Effector memory CD4-positive, alpha-beta T cell (primary cell): Measurements from ENCODE around the gene LANCL2.
"Not testable (repeated sequence)": the region's sequence is repeated elsewhere in the genome, so short reads cannot be mapped to it uniquely, and the experiment has no call there.

Experiments used
- DNase-seq, 3 donors: peaks; one replicate each; pipeline ENCODE4 v3.0.0-alpha.2; 2020
- H3K27ac ChIP-seq: 2 replicates; pipeline ENCODE4 v1.7.0; 2013; ENCODE audit warnings: mild to moderate bottlenecking, low read length, moderate library complexity; ENCODE audit not compliant: insufficient read depth, poor library complexity, severe bottlenecking
- H3K27me3 ChIP-seq: replicated peaks from 2 replicates; pipeline ENCODE4 v1.7.0; 2013; ENCODE audit warnings: mild to moderate bottlenecking, low read length; ENCODE audit not compliant: insufficient read depth, control insufficient read depth, poor library complexity, severe bottlenecking
- H3K36me3 ChIP-seq: 2 replicates; pipeline ENCODE4 v1.7.0; 2013; ENCODE audit warnings: mild to moderate bottlenecking, low read length, moderate library complexity; ENCODE audit not compliant: control insufficient read depth, insufficient read depth
- H3K4me1 ChIP-seq: 2 replicates; pipeline ENCODE4 v1.7.0; 2013; ENCODE audit warnings: low read length, mild to moderate bottlenecking; ENCODE audit not compliant: control insufficient read depth, insufficient read depth, poor library complexity, severe bottlenecking
- H3K4me3 ChIP-seq: 2 replicates; pipeline ENCODE4 v1.7.0; 2013; ENCODE audit warnings: low read length, low read depth, mild to moderate bottlenecking; ENCODE audit not compliant: insufficient read depth, poor library complexity, severe bottlenecking
- H3K9me3 ChIP-seq: 2 replicates; pipeline ENCODE4 v1.7.0; 2013; ENCODE audit warnings: mild to moderate bottlenecking, low read length, moderate library complexity; ENCODE audit not compliant: control insufficient read depth

LANCL2 gene

DNA sequence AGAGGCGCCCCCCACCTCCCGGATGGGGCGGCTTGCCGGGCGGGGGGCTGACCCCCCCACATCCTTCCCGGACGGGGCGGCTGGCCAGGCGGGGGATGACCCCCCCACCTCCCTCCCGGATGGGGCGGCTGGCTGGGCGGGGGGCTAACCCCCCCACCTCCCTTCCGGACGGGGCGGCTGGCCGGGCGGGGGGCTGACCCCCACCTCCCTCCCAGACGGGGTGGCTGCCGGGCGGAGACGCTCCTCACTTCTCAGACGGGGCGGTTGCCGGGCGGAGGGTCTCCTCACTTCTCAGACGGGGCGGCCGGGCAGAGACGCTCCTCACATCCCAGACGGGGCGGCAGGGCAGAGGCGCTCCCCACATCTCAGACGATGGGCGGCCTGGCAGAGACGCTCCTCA lies 37.4 kb downstream of the LANCL2 start:
- H3K27ac ChIP-seq, H3K4me1 ChIP-seq, H3K27me3 ChIP-seq, H3K4me3 ChIP-seq, H3K9me3 ChIP-seq, H3K36me3 ChIP-seq, DNase-seq: not testable (repeated sequence)

DNA sequence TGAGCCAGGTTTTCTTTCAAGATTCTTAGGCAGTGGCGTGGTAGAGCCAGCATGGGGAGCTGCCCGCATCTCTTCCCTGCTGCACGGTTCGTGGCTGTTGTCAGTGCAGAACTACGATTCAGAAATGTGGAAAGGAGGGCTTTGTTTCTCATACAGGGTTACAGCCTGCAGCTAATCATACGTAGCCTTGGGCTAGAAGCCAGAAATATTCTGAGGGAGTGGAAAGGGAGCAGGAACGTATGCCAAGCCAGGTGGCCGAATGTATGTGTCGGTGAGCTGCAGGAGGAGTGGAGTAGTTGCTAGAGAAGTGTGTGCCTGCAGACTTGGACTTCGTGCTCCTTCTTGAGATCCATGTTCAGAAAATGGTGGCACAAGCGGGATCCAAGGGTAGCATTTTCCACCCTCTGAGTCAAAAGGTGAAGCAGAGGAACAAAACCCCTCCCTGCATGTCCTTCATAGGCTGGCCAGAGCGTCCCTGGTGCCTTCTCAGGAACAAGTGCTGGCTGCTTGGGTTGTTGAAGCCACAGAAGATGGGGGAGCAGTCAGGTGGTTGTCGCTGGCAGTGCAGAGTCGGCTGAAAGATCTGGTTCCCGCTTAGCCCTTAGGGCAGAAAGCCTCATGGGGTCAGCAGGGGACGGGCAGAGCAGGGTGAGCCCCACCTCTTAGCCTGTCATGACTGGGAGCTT lies 40.9 kb downstream of the LANCL2 start:
- Histone ChIP-seq H3K36me3 (no peaks in the 10 kb centered on the region), H3K4me1 (no peaks in the 10 kb centered on the region), H3K27me3 (no peaks in the 10 kb centered on the region), H3K4me3 (no peak overlapping the region), H3K9me3 (no peaks in the 10 kb centered on the region), H3K27ac (no peak overlapping the region)
- no peak for DNase-seq

DNA sequence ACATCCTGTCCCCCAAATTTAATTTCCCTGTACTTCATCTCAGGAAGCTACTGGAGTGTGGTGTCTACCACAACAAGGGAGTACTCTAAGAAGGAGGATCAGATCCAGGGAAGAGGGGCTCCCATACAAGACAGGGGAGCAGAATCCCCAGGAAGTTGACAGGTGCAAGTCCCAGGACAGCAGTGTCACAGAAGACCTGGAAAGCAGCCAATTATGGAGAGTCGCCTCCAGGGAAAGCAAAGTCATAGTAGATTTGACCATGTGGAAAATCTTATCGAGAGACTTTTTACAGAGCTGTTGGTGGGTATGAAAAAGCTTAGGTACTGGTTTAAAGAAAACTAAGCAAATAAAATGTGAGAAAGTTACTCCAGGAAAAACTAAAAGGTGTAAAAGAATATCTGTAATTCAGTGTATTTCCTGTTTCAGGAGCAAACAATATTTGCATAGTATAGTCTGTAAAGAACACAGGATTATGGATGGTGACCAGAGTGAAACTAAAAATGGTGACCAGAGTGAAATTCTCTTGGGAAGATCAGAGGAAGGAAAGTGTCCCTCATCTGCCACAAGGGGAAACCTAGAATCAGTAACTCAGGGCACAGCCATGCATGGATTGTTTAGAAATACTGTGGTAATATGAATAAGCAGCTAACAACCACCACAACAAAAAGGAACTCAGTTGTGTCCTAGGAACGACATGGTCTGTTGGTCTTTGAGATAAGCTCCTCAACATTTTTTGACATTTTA lies 44.5 kb downstream of the LANCL2 start:
- no peaks in the 10 kb centered on the region for H3K27me3 ChIP-seq
- no peaks in the 10 kb centered on the region for H3K9me3 ChIP-seq
- no peaks in the 10 kb centered on the region for H3K36me3 ChIP-seq
- H3K27ac ChIP-seq = no peak overlapping the region
- no peak overlapping the region for H3K4me3 ChIP-seq
- no peak for DNase-seq
- H3K4me1 ChIP-seq = no peaks in the 10 kb centered on the region

DNA sequence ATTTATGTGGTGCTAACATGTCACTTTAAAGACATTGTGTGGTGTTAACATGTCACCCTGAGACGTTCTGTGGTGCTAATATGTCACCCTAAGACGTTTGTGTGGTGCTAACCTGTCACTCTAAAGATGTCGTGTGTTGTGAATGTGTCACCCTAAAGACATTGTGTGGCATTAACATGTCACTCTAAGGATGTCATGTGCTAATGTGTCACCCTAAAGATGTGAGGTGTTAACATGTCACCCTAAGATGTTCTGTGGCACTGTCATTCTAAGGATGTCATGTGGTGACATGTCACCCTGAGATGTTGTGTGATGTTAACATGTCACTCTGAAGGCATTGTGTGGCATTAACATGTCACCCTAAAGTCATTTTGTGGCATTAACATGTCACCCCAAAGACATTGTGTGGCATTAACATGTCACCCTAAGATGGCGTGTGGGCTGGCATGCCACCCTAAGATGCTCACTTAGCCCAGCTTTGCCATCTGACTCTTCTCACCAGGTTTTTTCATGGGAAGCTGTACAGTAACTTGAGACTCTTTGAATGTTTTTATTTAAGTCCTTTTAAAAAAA lies 45.6 kb downstream of the LANCL2 start:
- Histone ChIP-seq H3K27ac (no peak overlapping the region), H3K27me3 (no peaks in the 10 kb centered on the region), H3K4me3 (no peak overlapping the region), H3K36me3 (no peaks in the 10 kb centered on the region), H3K4me1 (no peaks in the 10 kb centered on the region), H3K9me3 (no peaks in the 10 kb centered on the region)
- no peak for DNase-seq

DNA sequence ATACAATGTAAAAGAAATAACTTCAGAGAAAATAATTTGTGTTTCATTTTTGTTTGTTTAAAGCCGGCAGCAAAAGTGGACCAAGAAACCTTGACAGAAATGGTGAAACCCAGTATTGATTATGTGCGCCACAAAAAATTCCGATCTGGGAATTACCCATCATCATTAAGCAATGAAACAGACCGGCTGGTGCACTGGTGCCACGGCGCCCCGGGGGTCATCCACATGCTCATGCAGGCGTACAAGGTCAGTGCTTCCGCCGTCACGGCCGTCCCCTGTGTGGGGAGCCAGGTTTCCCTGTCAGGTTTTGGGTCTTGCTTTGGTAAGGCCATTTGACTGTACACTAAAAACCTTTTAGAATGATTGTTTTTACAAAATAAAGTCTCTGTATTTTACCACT lies 46.7 kb downstream of the LANCL2 start:
- Histone ChIP-seq H3K9me3 (no peaks in the 10 kb centered on the region), H3K27me3 (no peaks in the 10 kb centered on the region), H3K4me3 (no peak overlapping the region), H3K4me1 (no peaks in the 10 kb centered on the region), H3K27ac (no peak overlapping the region), H3K36me3 (no peaks in the 10 kb centered on the region)
- no peak for DNase-seq

DNA sequence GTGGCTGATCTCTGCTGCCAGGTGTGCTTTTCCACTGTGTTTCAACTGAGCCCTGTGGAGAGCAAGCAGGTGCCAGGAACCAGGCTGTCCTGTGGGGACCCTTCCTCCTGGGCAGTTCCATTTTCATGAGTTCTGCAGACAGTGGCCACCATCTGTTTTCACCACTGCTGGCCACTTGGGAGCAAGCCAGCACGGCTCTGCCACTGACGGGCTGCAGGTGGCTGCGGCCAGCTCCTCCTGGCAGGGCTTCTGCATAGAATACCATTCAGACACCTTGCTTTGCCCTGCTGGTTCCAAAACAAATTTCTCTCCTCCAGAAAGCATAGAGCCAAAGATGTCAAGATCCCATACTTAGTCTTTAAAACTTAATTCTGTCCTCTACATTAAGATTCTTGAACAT lies 48.3 kb downstream of the LANCL2 start:
- no peaks in the 10 kb centered on the region for H3K9me3 ChIP-seq
- no peak overlapping the region for H3K27ac ChIP-seq
- H3K27me3 ChIP-seq = no peaks in the 10 kb centered on the region
- no peak overlapping the region for H3K4me3 ChIP-seq
- H3K4me1 ChIP-seq = no peaks in the 10 kb centered on the region
- DNase-seq = no peak
- no peaks in the 10 kb centered on the region for H3K36me3 ChIP-seq

DNA sequence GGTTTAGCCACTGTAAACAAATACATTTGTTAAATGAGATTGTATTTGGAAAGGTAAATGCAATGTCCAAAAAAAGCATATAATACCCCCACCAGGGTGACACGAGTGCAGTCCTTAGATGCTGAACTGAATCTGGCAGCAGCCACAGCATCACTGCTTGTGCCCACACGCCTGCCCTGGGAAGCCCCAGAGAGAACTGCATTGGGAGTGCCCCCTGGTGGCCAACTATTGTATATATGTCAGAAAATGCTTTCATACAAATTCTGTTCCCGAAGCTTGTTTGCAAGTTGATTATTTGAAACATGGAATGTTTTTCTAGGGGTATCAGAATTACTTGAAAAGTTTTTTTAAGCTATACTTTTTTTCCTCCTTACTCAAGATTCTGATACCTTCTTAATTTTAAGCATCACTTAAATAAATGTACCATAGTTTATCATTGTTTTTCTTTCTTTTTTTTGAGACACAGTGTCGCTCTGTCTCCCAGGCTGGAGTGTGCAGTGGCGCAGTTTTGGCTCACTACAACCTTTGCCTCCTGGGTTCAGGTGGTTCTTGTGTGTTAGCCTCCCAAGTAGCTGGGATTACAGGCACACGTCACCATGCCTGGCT lies 50.1 kb downstream of the LANCL2 start:
- DNase-seq = peak; percentile 39 to 73 (median 58)
- H3K4me1 ChIP-seq = no peaks in the 10 kb centered on the region
- no peaks in the 10 kb centered on the region for H3K9me3 ChIP-seq
- H3K27me3 ChIP-seq = no peaks in the 10 kb centered on the region
- H3K4me3 ChIP-seq = no peak overlapping the region
- H3K27ac ChIP-seq = no peak overlapping the region
- H3K36me3 ChIP-seq = no peaks in the 10 kb centered on the region

DNA sequence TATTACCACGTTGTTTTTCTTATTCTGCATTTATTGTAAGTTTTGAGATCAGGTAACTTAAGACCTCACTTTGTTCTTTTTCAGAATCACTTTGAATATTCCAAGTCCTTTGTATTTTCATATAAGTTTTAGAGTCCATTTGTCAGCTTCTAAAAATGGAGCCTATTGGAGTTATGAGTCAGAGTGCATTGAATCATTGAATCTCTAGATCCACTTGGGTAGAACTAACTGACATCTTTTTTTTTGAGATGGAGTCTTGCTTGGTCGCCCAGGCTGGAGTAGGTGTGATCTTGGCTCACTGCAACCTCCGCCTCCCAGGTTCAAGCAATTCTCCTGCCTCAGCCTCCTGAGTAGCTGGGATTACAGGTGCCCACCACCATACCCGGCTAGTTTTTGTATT lies 52.3 kb downstream of the LANCL2 start:
- H3K27me3 ChIP-seq, H3K27ac ChIP-seq, H3K9me3 ChIP-seq, H3K4me1 ChIP-seq, DNase-seq, H3K4me3 ChIP-seq, H3K36me3 ChIP-seq: not testable (repeated sequence)

DNA sequence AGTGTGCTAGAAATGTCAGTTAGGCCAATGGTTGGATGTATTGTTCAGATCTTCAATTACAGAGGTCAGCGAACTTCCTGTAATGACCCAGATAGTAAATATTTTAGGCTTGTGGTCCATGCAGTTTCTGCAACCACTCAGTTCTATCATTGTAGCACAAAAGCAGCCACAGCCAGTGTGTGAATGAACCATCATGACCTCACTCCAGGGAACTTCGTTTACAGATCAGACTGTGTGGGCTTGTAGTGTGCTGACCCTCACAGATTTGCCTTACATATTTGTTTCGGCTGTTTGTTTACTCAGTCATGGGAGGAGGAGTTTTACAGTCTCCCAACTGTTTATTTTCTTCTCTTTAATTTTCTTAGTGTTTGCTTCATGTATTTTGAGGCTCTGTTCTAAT lies 55.4 kb downstream of the LANCL2 start:
- Histone ChIP-seq H3K27me3 (no peaks in the 10 kb centered on the region), H3K9me3 (no peaks in the 10 kb centered on the region), H3K27ac (no peak overlapping the region), H3K4me3 (no peak overlapping the region), H3K4me1 (no peaks in the 10 kb centered on the region), H3K36me3 (no peaks in the 10 kb centered on the region)
- DNase-seq = no peak

DNA sequence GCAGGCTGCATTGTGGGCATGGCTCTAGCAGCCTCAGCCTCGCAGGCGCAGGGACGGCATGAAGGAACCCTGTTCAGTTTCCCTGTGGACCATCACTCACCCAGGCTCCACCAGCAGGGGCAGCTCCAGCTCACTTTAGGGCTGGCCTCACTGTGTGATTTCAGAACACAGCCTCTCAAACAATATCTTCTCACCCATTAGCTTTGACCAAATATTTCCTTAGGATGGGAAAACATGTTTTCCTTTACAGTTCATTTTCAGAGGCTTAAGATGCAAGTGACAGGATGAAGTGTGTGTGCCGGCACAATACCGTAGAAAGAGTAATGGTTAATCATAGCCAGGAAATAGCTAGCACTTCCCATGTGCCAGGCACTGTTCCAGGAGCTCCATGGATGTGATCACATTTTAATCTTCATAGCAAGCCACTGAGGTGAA lies 58.2 kb downstream of the LANCL2 start:
- Histone ChIP-seq H3K4me3 (no peak overlapping the region), H3K9me3 (no peaks in the 10 kb centered on the region), H3K27ac (no peak overlapping the region), H3K4me1 (no peaks in the 10 kb centered on the region), H3K36me3 (no peaks in the 10 kb centered on the region), H3K27me3 (no peaks in the 10 kb centered on the region)
- no peak for DNase-seq
